HepG2 (cell line): ENCODE measurements around the gene C10orf71. TPM values are rescaled to one million over a fixed set of nuclear protein-coding genes. Genes with fewer than 3 reads are reported as not detected.

Source experiments
- ATAC-seq: fragments of 200-7000 bp; cut with Tn5 transposase; 3 replicates; pipeline ENCODE4 v1.9.1; 2020; ENCODE audit warnings: mild to moderate bottlenecking, moderate library complexity
- BruUV-seq: library from RNA; stranded (reverse); fragments of 400-500 nt; replicated peaks from 2 replicates; lab custom pipeline; 2021; lab: Mats Ljungman, UMichigan
- CTCF ChIA-PET: fragments of 300-600 bp; formaldehyde crosslinking; extraction: SDS; loops from one replicate; lab custom pipeline; 2021; ENCODE audit warnings: low total read pairs, inconsistent platforms, low intra/inter-chr PET ratio; lab: Yijun Ruan, JAX
- POLR2A ChIA-PET: fragments of 350-600 bp; sonication (Branson Sonifier 250); formaldehyde crosslinking; loops from one replicate; lab custom pipeline; 2020; ENCODE audit warnings: antibody characterized with exemption, inconsistent platforms; lab: Yijun Ruan, JAX
- DNase-seq: peaks from one replicate; pipeline ENCODE4 v3.0.0-alpha.2; 2015; ENCODE audit warnings: low spot score
- FAIRE-seq: peaks from 3 replicates; lab custom pipeline; 2011; peaks lifted over from hg19 to GRCh38; lab: Jason Lieb, UNC
- H2AFZ ChIP-seq: one replicate; pipeline ENCODE4 v1.6.1; 2011; ENCODE audit warnings: low read length, inconsistent platforms
- H3K27ac ChIP-seq: fragments of 300-600 bp; 3 replicates; pipeline ENCODE4 v1.8.0; 2011; ENCODE audit warnings: mixed run types, mild to moderate bottlenecking, mixed read lengths, low read length, inconsistent platforms; ENCODE audit not compliant: insufficient read depth; ENCODE audit errors: extremely low read length
- H3K27me3 ChIP-seq, 2 experiments: fragments of 200-600 bp in 1 of 2; 2 replicates in 1 of 2; 3 replicates in 1 of 2; pipeline versions ENCODE4 v1.6.0 to v1.8.0; 2011; ENCODE audit warnings: low read length in 2 of 2, mild to moderate bottlenecking in 2 of 2, moderate library complexity in 2 of 2, inconsistent platforms in 1 of 2; ENCODE audit not compliant: insufficient read depth in 2 of 2, control insufficient read depth in 1 of 2
- H3K36me3 ChIP-seq, 2 experiments: fragments of 200-600 bp in 1 of 2; replicated peaks in 1 of 2; 2 replicates in 1 of 2; 3 replicates in 1 of 2; pipeline versions ENCODE4 v1.5.1 to v1.8.0; 2011; ENCODE audit warnings: low read length in 2 of 2, inconsistent platforms in 1 of 2; ENCODE audit not compliant: insufficient read depth in 2 of 2, control insufficient read depth in 1 of 2
- H3K4me1 ChIP-seq: 2 replicates; pipeline ENCODE4 v1.5.1; 2012; ENCODE audit warnings: low read length, inconsistent platforms; ENCODE audit not compliant: insufficient read depth
- H3K4me2 ChIP-seq: 2 replicates; pipeline ENCODE4 v1.6.0; 2011; ENCODE audit warnings: low read depth, low read length, inconsistent platforms
- H3K4me3 ChIP-seq, 3 experiments: fragments of 200-600 bp in 1 of 3; sonication (generic), shearing (Covaris generic) in 1 of 3; replicated peaks in 1 of 3; 2 replicates each; pipeline ENCODE4 v1.5.1; 2011 to 2016; ENCODE audit warnings: low read length in 3 of 3, inconsistent platforms in 2 of 3, low read depth in 2 of 3, mild to moderate bottlenecking in 2 of 3, control low read depth in 1 of 3, mixed read lengths in 1 of 3; ENCODE audit not compliant: insufficient read depth in 1 of 3
- H3K79me2 ChIP-seq: one replicate; pipeline ENCODE4 v1.6.1; 2011; ENCODE audit warnings: low read length, inconsistent platforms; ENCODE audit not compliant: insufficient read depth
- H3K9ac ChIP-seq: 2 replicates; pipeline ENCODE4 v1.6.0; 2011; ENCODE audit warnings: mild to moderate bottlenecking, low read depth, low read length, inconsistent platforms; ENCODE audit not compliant: insufficient read depth
- H3K9me3 ChIP-seq: 2 replicates; pipeline ENCODE4 v1.5.1; 2012; ENCODE audit warnings: mild to moderate bottlenecking, low read length
- H4K20me1 ChIP-seq: 2 replicates; pipeline ENCODE4 v1.6.0; 2011; ENCODE audit warnings: inconsistent platforms, mild to moderate bottlenecking, low read length, moderate library complexity; ENCODE audit not compliant: insufficient read depth
- ARID2 ChIP-seq: sonication (generic); formaldehyde crosslinking; IDR thresholded peaks from 2 replicates; pipeline ENCODE4 v1.8.1; 2022; ENCODE audit warnings: mild to moderate bottlenecking, missing genetic modification reagents, borderline replicate concordance
- ARNT ChIP-seq: fragments of 450-650 bp; IDR thresholded peaks from 2 replicates; pipeline ENCODE4 v1.6.1; 2017
- CHCHD3 ChIP-seq: sonication (generic); formaldehyde crosslinking; IDR thresholded peaks from 2 replicates; pipeline ENCODE4 v1.8.0; 2022; ENCODE audit warnings: mild to moderate bottlenecking, missing genetic modification reagents, moderate library complexity
- FLYWCH1 ChIP-seq: sonication (generic); formaldehyde crosslinking; IDR thresholded peaks from 2 replicates; pipeline ENCODE4 v1.8.1; 2023; ENCODE audit warnings: mild to moderate bottlenecking, missing genetic modification reagents
- MLLT10 ChIP-seq: sonication (generic); formaldehyde crosslinking; IDR thresholded peaks from 2 replicates; pipeline ENCODE4 v1.4.0; 2020; ENCODE audit warnings: missing genetic modification reagents
- NFE2L2 ChIP-seq: fragments of 150-350 bp; IDR thresholded peaks from 2 replicates; pipeline ENCODE4 v1.6.1; 2014; ENCODE audit warnings: low read length
- NR2F2 ChIP-seq: IDR thresholded peaks from 2 replicates; pipeline ENCODE4 v1.6.1; 2012; ENCODE audit warnings: low read depth, inconsistent platforms, borderline replicate concordance
- PHF21A ChIP-seq: sonication (generic); formaldehyde crosslinking; IDR thresholded peaks from 2 replicates; pipeline ENCODE4 v1.5.0; 2020; ENCODE audit warnings: mild to moderate bottlenecking, missing genetic modification reagents
- RXRB ChIP-seq: IDR thresholded peaks from 2 replicates; pipeline ENCODE4 v1.6.1; 2016; ENCODE audit warnings: borderline replicate concordance, missing genetic modification reagents, missing compliant biosample characterization
- TAF15 ChIP-seq: fragments of 200-400 bp; formaldehyde crosslinking; IDR thresholded peaks from one replicate; pipeline ENCODE4 v1.6.1; 2018; ENCODE audit warnings: mild to moderate bottlenecking, low read depth, low read length; ENCODE audit not compliant: poor library complexity, severe bottlenecking
- ZNF589 ChIP-seq: sonication (generic); formaldehyde crosslinking; conservative IDR thresholded peaks from 2 replicates; pipeline ENCODE4 v1.8.0; 2022; ENCODE audit warnings: mild to moderate bottlenecking, moderate library complexity, missing genetic modification reagents
- ZNF746 ChIP-seq: sonication (generic); formaldehyde crosslinking; IDR thresholded peaks from 2 replicates; pipeline ENCODE4 v1.8.0; 2022; ENCODE audit warnings: mild to moderate bottlenecking, missing genetic modification reagents
- ZNF83 ChIP-seq: sonication (generic); formaldehyde crosslinking; IDR thresholded peaks from 2 replicates; pipeline ENCODE4 v1.4.0; 2020; ENCODE audit warnings: missing genetic modification reagents, mild to moderate bottlenecking, borderline replicate concordance
- ZNF878 ChIP-seq: sonication (generic); formaldehyde crosslinking; IDR thresholded peaks from 2 replicates; pipeline ENCODE4 v1.8.1; 2023; ENCODE audit warnings: mild to moderate bottlenecking, missing genetic modification reagents, moderate library complexity
- WGBS: methylation state at CpG from one replicate; pipeline ENCODE4 v1.1.6; 2017; ENCODE audit warnings: low lambda C conversion rate; 5-methylcytosine and 5-hydroxymethylcytosine counted together
- in situ Hi-C: cut with HindIII; loops from 2 replicates; pipeline ENCODE4 v1.10.0; 2017; ENCODE audit warnings: low pct_unique_long_range_greater_than_20kb; ENCODE audit not compliant: extremely low pct_ligation_motif_present
- intact Hi-C: fragments of 100-400 bp; cut with micrococcal nuclease; formaldehyde crosslinking; loops from one replicate; pipeline ENCODE4 v1.10.0; 2022; ENCODE audit not compliant: unreplicated experiment
- polyA plus RNA-seq, 8 experiments: library from polyadenylated mRNA; depleted of rRNA in 3 of 8; stranded (reverse) in 7 of 8; unstranded in 1 of 8; fragments of >200 nt; fragmentation: Illumina TruSeq in 4 of 8; extraction: Trizol in 4 of 8; gene quantifications; 2 replicates each; pipeline versions ENCODE4 v1.2.1 to v1.2.3, GENCODE V29; 2011 to 2016; ENCODE audit warnings: low read depth in 4 of 8, missing spikeins in 1 of 8, mixed read lengths in 1 of 8; ENCODE audit not compliant: insufficient read depth in 1 of 8
- total RNA-seq, 5 experiments: library from RNA; depleted of rRNA; stranded (reverse); fragments of >200 nt; fragmentation: Illumina TruSeq; extraction: Trizol; gene quantifications; 2 replicates each; pipeline ENCODE4 v1.2.3, GENCODE V29; 2016; ENCODE audit warnings: low read depth in 1 of 5
- TF ChIP-seq, protein P1 (sequence below): sonication (generic); formaldehyde crosslinking; conservative IDR thresholded peaks from 2 replicates; pipeline ENCODE4 v1.8.0; 2022; ENCODE audit warnings: low read depth, missing genetic modification reagents
- TF ChIP-seq, protein P2 (sequence below): sonication (generic); formaldehyde crosslinking; IDR thresholded peaks from 2 replicates; pipeline ENCODE4 v1.4.0; 2020; ENCODE audit warnings: missing genetic modification reagents

C10orf71 gene
- total and polyA plus RNA-seq, 2 of the 13 experiments (the other 11 are each of a cell fraction or from before 2014, with no cell fraction given) = not detected

DNA sequence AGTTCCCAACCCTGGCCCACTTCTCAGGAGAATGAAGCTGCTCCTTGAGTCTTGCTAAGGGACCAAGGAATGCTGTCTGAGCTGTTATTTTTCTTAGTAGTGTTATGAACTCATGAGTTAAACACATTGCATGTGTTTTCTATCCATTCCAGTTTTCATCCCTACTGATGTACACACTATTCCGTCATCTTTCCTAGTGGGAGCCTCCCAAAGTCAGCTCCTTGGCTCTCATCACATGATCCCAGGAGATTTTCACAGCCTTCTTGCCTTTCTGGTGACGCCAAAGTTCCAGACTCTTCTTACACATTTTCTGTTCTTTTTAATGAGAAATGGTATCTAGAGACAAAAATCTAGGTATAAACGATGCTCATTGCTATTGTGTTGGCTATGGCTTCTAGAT lies 8.4 kb upstream of the C10orf71 start:
- no TSS peak for BruUV-seq
- H3K4me3 ChIP-seq = no peak overlapping the region
- FAIRE-seq (no peak), ATAC-seq (no peak), DNase-seq (no peak)
- no peak overlapping the region for H3K4me2 ChIP-seq
- no peak overlapping the region for H3K9ac ChIP-seq
- H2AFZ ChIP-seq = no peak overlapping the region
- in situ Hi-C loops = no loop called here
- no peaks in the 10 kb centered on the region for H3K9me3 ChIP-seq
- H3K27me3 ChIP-seq = peaks cover 2 to 23% of the 10 kb centered on the region in 2 experiments; a peak in 3 of 5 replicates
- ChIA-PET CTCF (no interaction called here), POLR2A (no interaction called here)
- H3K79me2 ChIP-seq = no peaks in the 10 kb centered on the region
- TF ChIP-seq ARID2 (CRISPR knock-in tag) = no peak
- TF ChIP-seq ZNF878 = no peak
- TF ChIP-seq FLYWCH1 = no peak
- no peak for TF ChIP-seq NFE2L2
- TF ChIP-seq MLLT10 (CRISPR knock-in tag) = no peak
- TF ChIP-seq, protein P1, sequence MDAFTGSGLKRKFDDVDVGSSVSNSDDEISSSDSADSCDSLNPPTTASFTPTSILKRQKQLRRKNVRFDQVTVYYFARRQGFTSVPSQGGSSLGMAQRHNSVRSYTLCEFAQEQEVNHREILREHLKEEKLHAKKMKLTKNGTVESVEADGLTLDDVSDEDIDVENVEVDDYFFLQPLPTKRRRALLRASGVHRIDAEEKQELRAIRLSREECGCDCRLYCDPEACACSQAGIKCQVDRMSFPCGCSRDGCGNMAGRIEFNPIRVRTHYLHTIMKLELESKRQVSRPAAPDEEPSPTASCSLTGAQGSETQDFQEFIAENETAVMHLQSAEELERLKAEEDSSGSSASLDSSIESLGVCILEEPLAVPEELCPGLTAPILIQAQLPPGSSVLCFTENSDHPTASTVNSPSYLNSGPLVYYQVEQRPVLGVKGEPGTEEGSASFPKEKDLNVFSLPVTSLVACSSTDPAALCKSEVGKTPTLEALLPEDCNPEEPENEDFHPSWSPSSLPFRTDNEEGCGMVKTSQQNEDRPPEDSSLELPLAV = no peak
- no peak for TF ChIP-seq ZNF589 (CRISPR knock-in tag)
- no peak for TF ChIP-seq ARNT
- no peak for TF ChIP-seq ZNF746
- TF ChIP-seq CHCHD3 (CRISPR knock-in tag) = no peak
- no peak for TF ChIP-seq TAF15
- no peak for TF ChIP-seq NR2F2
- no peak for TF ChIP-seq RXRB (CRISPR knock-in tag)
- no peak for TF ChIP-seq PHF21A
- TF ChIP-seq, protein P2, sequence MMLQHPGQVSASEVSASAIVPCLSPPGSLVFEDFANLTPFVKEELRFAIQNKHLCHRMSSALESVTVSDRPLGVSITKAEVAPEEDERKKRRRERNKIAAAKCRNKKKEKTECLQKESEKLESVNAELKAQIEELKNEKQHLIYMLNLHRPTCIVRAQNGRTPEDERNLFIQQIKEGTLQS (CRISPR knock-in tag) = no peak
- no peak for TF ChIP-seq ZNF83 (CRISPR knock-in tag)
- no peaks in the 10 kb centered on the region for H3K36me3 ChIP-seq
- no peaks in the 10 kb centered on the region for H4K20me1 ChIP-seq
- no peaks in the 10 kb centered on the region for H3K4me1 ChIP-seq
- H3K27ac ChIP-seq = no peak overlapping the region
- 13% methylated on average over 3 of the region's 3 CpGs for WGBS
- intact Hi-C loops = no loop called here
